Liver (tissue), 9 donors: ENCODE measurements around the gene PRSS22. TPM values are rescaled to one million over a fixed set of nuclear protein-coding genes. Genes with fewer than 3 reads are reported as not detected.

Experiments
- DNase-seq: peaks from one replicate; pipeline ENCODE4 v3.0.0-alpha.2; 2017; ENCODE audit warnings: low spot score
- H3K27ac ChIP-seq, 2 donors: one replicate each; pipeline ENCODE4 v1.7.0; 2013; ENCODE audit warnings: inconsistent platforms in 2 of 2, low read length in 2 of 2, control low read depth in 1 of 2, low read depth in 1 of 2, mild to moderate bottlenecking in 1 of 2
- H3K27me3 ChIP-seq, 4 donors: one replicate each; pipeline versions ENCODE4 v1.6.1 to v1.7.0; 2013; ENCODE audit warnings: low read length in 3 of 4, inconsistent platforms in 1 of 4, mild to moderate bottlenecking in 1 of 4, moderate library complexity in 1 of 4; ENCODE audit not compliant: control insufficient read depth in 4 of 4, insufficient read depth in 4 of 4
- H3K36me3 ChIP-seq, 4 donors: one replicate each; pipeline versions ENCODE4 v1.6.1 to v1.7.0; 2013; ENCODE audit warnings: low read length in 3 of 4, mild to moderate bottlenecking in 3 of 4, low read depth in 1 of 4, moderate library complexity in 1 of 4; ENCODE audit not compliant: control insufficient read depth in 4 of 4, insufficient read depth in 3 of 4
- H3K4me1 ChIP-seq, 4 donors: one replicate each; pipeline versions ENCODE4 v1.6.1 to v1.7.0; 2013; ENCODE audit warnings: low read length in 3 of 4, mild to moderate bottlenecking in 3 of 4, moderate library complexity in 1 of 4; ENCODE audit not compliant: control insufficient read depth in 4 of 4, insufficient read depth in 4 of 4
- H3K4me3 ChIP-seq, 3 donors: one replicate each; pipeline versions ENCODE4 v1.6.1 to v1.7.0; 2013; ENCODE audit warnings: low read length in 3 of 3, control low read depth in 1 of 3, low read depth in 1 of 3, mild to moderate bottlenecking in 1 of 3
- H3K9ac ChIP-seq, 2 donors: one replicate each; pipeline ENCODE4 v1.7.0; 2013; ENCODE audit warnings: low read length in 2 of 2, mild to moderate bottlenecking in 2 of 2, moderate library complexity in 2 of 2, control low read depth in 1 of 2, low read depth in 1 of 2
- H3K9me3 ChIP-seq, 4 donors: one replicate each; pipeline versions ENCODE4 v1.6.1 to v1.7.0; 2013; ENCODE audit warnings: low read length in 3 of 4; ENCODE audit not compliant: control insufficient read depth in 4 of 4
- EGR1 ChIP-seq, 2 donors: IDR thresholded peaks; 2 replicates each; pipeline ENCODE4 v1.6.1; 2016 to 2018; ENCODE audit warnings: antibody characterized with exemption in 2 of 2, low read depth in 2 of 2
- FOXA1 ChIP-seq: IDR thresholded peaks from 2 replicates; pipeline ENCODE4 v1.6.1; 2016; ENCODE audit warnings: antibody characterized with exemption
- FOXA2 ChIP-seq: IDR thresholded peaks from 2 replicates; pipeline ENCODE4 v1.6.1; 2016; ENCODE audit warnings: antibody characterized with exemption
- GABPA ChIP-seq, 2 donors: IDR thresholded peaks in 1 of 2; conservative IDR thresholded peaks in 1 of 2; 2 replicates each; pipeline ENCODE4 v1.6.1; 2016; ENCODE audit warnings: antibody characterized with exemption in 2 of 2, mild to moderate bottlenecking in 1 of 2, moderate library complexity in 1 of 2
- HNF4A ChIP-seq, 2 donors: conservative IDR thresholded peaks; 2 replicates each; pipeline ENCODE4 v1.6.1; 2016; ENCODE audit warnings: antibody characterized with exemption in 2 of 2, mild to moderate bottlenecking in 2 of 2
- HNF4G ChIP-seq: IDR thresholded peaks from 2 replicates; pipeline ENCODE4 v1.6.1; 2016; ENCODE audit warnings: antibody characterized with exemption
- RAD21 ChIP-seq, 2 donors: IDR thresholded peaks; 2 replicates each; pipeline ENCODE4 v1.6.1; 2016; ENCODE audit warnings: antibody characterized with exemption in 2 of 2, mild to moderate bottlenecking in 2 of 2
- RXRA ChIP-seq, 2 donors: IDR thresholded peaks; 2 replicates each; pipeline ENCODE4 v1.6.1; 2017 to 2018; ENCODE audit warnings: antibody characterized with exemption in 2 of 2, mild to moderate bottlenecking in 1 of 2
- SP1 ChIP-seq: IDR thresholded peaks from 2 replicates; pipeline ENCODE4 v1.6.1; 2018; ENCODE audit warnings: antibody characterized with exemption, mild to moderate bottlenecking
- TAF1 ChIP-seq: conservative IDR thresholded peaks from 2 replicates; pipeline ENCODE4 v1.6.1; 2016; ENCODE audit warnings: antibody characterized with exemption, mild to moderate bottlenecking
- YY1 ChIP-seq: IDR thresholded peaks from 2 replicates; pipeline ENCODE4 v1.6.1; 2016; ENCODE audit warnings: antibody characterized with exemption, mild to moderate bottlenecking
- WGBS: extraction: QIAGEN DNeasy Blood & Tissue Kit; methylation state at CpG from one replicate; pipeline ENCODE4 v1.1.7; 2013; 5-methylcytosine and 5-hydroxymethylcytosine counted together
- polyA plus RNA-seq, 2 donors: library from polyadenylated mRNA; stranded (reverse) in 1 of 2; unstranded in 1 of 2; fragments of 200-250 nt in 1 of 2; fragments of >200 nt in 1 of 2; fragmentation: Nextera tagmentation in 1 of 2; extraction: Ambion mirVana in 1 of 2; gene quantifications; one replicate each; pipeline versions ENCODE4 v1.2.1 to v1.2.3, GENCODE V29; 2013 to 2015
- total RNA-seq, 2 donors: library from RNA; depleted of rRNA; stranded (reverse); fragments of >200 nt; gene quantifications; one replicate each; pipeline ENCODE4 v1.2.3, GENCODE V29; 2014
- TF ChIP-seq, protein P1 (sequence below): IDR thresholded peaks from 2 replicates; pipeline ENCODE4 v1.6.1; 2016; ENCODE audit warnings: antibody characterized with exemption, mild to moderate bottlenecking
- TF ChIP-seq, protein P2 (sequence below): IDR thresholded peaks from 2 replicates; pipeline ENCODE4 v1.6.1; 2016; ENCODE audit warnings: antibody characterized with exemption
- TF ChIP-seq, protein P3 (sequence below): IDR thresholded peaks from 2 replicates; pipeline ENCODE4 v1.6.1; 2016; ENCODE audit warnings: antibody characterized with exemption
- donor health status: healthy.
- donor health status: healthy.
- donor health status: healthy.
- donor health status: healthy.
- donor health status: healthy.

Gene PRSS22
- total and polyA plus RNA-seq, 4 donors = 0.23 to 1.1 (median 0.32) TPM; not detected in 1

DNA sequence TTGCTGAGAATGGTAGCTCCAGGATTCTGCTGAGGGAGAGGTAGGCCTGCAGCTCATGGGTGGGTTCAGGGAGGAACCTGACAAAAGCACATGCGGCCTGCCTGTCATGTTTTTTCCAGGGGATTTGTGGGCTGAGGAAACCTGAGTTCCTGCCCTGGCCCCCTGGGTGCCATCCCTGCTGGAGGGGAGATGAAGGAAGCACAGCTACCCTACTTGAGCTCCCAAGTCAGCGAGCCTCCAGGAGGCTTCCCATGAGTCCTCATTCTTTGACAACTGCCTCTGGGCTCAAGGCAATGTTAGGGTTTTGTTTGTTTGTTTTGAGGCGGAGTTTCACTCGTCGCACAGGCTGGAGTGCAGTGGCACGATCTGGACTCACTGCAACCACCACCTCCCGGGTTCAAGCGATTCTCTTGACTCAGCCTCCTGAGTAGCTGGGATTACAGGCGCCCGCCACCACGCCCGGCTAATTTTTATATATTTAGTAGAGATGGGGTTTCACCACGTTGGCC is 41.6 kb upstream of the PRSS22 start:
- DNase-seq = no peak
- peaks cover 0 to 10% (median 3%) of the 10 kb centered on the region in 4 donors for H3K4me1 ChIP-seq
- no peak overlapping the region for H3K27ac ChIP-seq
- TF ChIP-seq SP1 = no peak
- TF ChIP-seq FOXA2 = no peak
- TF ChIP-seq RXRA (IDR thresholded peaks at IDR 0.05) = no peak
- 90% methylated on average over 13 of the region's 13 CpGs for WGBS
- no peak overlapping the region for H3K4me3 ChIP-seq
- H3K27me3 ChIP-seq = no peaks in the 10 kb centered on the region
- H3K9me3 ChIP-seq = no peaks in the 10 kb centered on the region
- no peaks in the 10 kb centered on the region for H3K36me3 ChIP-seq
- no peak overlapping the region for H3K9ac ChIP-seq

DNA sequence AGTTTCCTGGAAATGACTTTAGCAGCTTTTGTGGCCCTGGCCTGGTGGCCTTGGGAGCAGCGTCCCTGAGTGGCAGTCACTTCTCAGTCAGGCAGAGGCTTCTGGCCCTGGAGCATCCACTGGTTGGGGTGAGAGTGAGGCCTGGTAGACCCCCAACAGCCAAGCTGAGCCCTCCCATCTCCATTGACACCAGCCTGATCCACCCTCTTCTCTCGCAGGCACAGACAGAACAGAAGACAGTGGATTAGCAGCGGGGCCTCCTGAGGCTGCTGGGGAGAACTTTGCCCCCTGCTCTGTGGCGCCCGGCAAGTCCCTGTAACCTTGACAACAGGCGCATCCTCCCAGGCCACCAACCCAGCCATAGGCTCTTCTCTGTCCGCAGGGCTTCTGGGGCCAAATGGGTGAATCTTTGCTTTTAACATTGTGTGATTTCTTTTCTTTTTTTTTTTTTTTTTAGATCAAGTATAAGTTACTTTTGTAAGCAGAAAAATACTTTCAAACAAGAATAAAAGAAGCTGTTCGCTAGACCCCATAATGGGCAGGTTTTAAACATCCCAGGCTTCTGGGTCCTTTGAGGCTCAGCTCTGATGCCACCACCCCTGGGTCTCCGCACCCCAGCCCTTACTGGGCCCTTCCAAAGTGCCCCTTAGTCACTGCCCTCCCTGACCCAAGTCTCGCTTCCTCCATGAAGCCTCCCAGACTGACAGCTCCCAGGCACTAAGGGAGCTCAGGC is 41.0 kb upstream of the PRSS22 start:
- Histone ChIP-seq H3K27me3 (no peaks in the 10 kb centered on the region), H3K4me1 (peaks cover 0 to 4% (median 2%) of the 10 kb centered on the region in 4 donors), H3K4me3 (no peak overlapping the region), H3K9ac (no peak overlapping the region), H3K36me3 (no peaks in the 10 kb centered on the region), H3K27ac (no peak overlapping the region), H3K9me3 (no peaks in the 10 kb centered on the region)
- TF ChIP-seq HNF4A (conservative IDR thresholded peaks at IDR 0.05) (peak; percentile 6 to 12), TAF1 (no peak)
- DNase-seq = no peak
- 74% methylated on average over 10 of the region's 10 CpGs for WGBS

DNA sequence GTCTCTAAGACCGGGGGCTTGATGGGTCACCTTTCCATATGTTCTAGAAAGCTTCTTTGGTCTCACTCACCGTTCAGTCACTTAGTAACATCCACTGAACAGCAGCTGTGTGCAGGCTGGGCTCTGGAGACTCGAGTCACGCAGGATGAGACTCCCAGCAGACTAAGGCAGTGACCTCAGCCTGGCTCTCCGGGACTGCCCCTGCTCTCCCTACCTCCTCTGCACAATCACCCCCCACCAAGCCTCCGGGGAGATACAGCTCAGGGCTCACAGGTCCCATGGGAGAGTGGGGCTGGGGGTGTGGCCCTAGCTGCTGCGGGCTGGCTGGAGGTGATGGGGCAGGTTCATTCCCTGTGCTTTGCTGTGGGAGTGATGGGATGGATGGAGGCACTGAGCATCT is 39.1 kb upstream of the PRSS22 start:
- no peak overlapping the region for H3K9ac ChIP-seq
- no peaks in the 10 kb centered on the region for H3K27me3 ChIP-seq
- H3K4me1 ChIP-seq = no peaks in the 10 kb centered on the region
- no peak for TF ChIP-seq HNF4G
- TF ChIP-seq, protein P1, sequence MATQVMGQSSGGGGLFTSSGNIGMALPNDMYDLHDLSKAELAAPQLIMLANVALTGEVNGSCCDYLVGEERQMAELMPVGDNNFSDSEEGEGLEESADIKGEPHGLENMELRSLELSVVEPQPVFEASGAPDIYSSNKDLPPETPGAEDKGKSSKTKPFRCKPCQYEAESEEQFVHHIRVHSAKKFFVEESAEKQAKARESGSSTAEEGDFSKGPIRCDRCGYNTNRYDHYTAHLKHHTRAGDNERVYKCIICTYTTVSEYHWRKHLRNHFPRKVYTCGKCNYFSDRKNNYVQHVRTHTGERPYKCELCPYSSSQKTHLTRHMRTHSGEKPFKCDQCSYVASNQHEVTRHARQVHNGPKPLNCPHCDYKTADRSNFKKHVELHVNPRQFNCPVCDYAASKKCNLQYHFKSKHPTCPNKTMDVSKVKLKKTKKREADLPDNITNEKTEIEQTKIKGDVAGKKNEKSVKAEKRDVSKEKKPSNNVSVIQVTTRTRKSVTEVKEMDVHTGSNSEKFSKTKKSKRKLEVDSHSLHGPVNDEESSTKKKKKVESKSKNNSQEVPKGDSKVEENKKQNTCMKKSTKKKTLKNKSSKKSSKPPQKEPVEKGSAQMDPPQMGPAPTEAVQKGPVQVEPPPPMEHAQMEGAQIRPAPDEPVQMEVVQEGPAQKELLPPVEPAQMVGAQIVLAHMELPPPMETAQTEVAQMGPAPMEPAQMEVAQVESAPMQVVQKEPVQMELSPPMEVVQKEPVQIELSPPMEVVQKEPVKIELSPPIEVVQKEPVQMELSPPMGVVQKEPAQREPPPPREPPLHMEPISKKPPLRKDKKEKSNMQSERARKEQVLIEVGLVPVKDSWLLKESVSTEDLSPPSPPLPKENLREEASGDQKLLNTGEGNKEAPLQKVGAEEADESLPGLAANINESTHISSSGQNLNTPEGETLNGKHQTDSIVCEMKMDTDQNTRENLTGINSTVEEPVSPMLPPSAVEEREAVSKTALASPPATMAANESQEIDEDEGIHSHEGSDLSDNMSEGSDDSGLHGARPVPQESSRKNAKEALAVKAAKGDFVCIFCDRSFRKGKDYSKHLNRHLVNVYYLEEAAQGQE = no peak
- TF ChIP-seq, protein P2, sequence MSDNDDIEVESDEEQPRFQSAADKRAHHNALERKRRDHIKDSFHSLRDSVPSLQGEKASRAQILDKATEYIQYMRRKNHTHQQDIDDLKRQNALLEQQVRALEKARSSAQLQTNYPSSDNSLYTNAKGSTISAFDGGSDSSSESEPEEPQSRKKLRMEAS = no peak
- H3K9me3 ChIP-seq = no peaks in the 10 kb centered on the region
- 92% methylated on average over 7 of the region's 7 CpGs for WGBS
- DNase-seq = no peak
- H3K36me3 ChIP-seq = no peaks in the 10 kb centered on the region
- no peak overlapping the region for H3K4me3 ChIP-seq
- no peak overlapping the region for H3K27ac ChIP-seq

DNA sequence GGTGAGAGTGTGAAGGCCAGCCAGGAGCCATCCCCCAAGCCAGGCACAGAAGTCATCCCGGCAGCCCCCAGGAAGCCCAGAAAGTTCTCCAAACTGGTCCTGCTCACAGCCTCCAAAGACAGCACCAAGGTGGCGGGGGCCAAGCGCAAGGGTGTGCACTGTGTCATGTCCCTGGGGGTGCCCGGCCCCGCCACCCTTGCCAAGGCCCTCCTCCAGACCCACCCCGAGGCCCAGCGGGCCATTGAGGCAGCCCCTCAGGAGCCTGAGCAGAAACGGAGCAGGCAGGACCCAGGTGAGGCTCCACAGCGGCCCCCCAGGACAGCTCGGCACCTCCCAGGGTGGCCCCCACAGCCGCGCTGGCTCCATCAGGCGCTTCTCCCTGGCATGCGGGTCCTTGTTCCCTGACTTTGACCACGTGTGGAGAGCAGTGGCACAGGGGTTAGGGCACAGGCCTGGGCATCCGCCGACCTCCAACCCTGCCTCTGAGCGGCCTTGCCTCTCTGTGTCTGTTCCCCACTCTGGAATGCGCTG is 38.6 kb upstream of the PRSS22 start:
- Histone ChIP-seq H3K27me3 (no peaks in the 10 kb centered on the region), H3K27ac (no peak overlapping the region), H3K4me1 (no peaks in the 10 kb centered on the region), H3K9me3 (no peaks in the 10 kb centered on the region), H3K36me3 (no peaks in the 10 kb centered on the region), H3K9ac (no peak overlapping the region), H3K4me3 (no peak overlapping the region)
- no peak for TF ChIP-seq TAF1
- TF ChIP-seq HNF4A (conservative IDR thresholded peaks at IDR 0.05) = no peak
- TF ChIP-seq SP1 = no peak
- no peak for TF ChIP-seq RXRA (IDR thresholded peaks at IDR 0.05)
- no peak for TF ChIP-seq YY1
- TF ChIP-seq, protein P1 = no peak
- no peak for TF ChIP-seq RAD21 (IDR thresholded peaks at IDR 0.05)
- TF ChIP-seq FOXA1 = no peak
- TF ChIP-seq, protein P3, sequence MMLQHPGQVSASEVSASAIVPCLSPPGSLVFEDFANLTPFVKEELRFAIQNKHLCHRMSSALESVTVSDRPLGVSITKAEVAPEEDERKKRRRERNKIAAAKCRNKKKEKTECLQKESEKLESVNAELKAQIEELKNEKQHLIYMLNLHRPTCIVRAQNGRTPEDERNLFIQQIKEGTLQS = no peak
- no peak for TF ChIP-seq EGR1 (IDR thresholded peaks at IDR 0.05; ENCODE audit: low read depth in 2 of 2)
- TF ChIP-seq GABPA (IDR thresholded peaks at IDR 0.05 in 1 of 2, conservative IDR thresholded peaks at IDR 0.05 in 1 of 2) = no peak
- no peak for DNase-seq
- WGBS = 98% methylated on average over 19 of the region's 19 CpGs
